SK-N-SH (cell line): ENCODE results near the gene INPP5A. TPM values are rescaled to one million over a fixed set of nuclear protein-coding genes. Genes with fewer than 3 reads are reported as not detected.

Source experiments
- CTCF ChIA-PET: fragments of 300-600, 350-600 bp; formaldehyde crosslinking; extraction: SDS; loops from one replicate; lab custom pipeline; 2021; lab: Yijun Ruan, JAX
- POLR2A ChIA-PET: fragments of 350-600 bp; sonication (Branson Sonifier 250); formaldehyde crosslinking; extraction: SDS; loops from one replicate; lab custom pipeline; 2020; ENCODE audit warnings: antibody characterized with exemption, inconsistent platforms; lab: Yijun Ruan, JAX
- DNase-seq: peaks from one replicate; pipeline ENCODE4 v3.0.0; 2012
- H2AFZ ChIP-seq: fragments of 200-600 bp; sonication (generic); 2 replicates; pipeline ENCODE4 v1.8.1; 2016; ENCODE audit warnings: antibody characterized with exemption, mild to moderate bottlenecking, low read depth
- H3F3A ChIP-seq: fragments of 200-600 bp; sonication (generic); replicated peaks from 2 replicates; pipeline ENCODE3; 2016; ENCODE audit warnings: antibody characterized with exemption, mild to moderate bottlenecking; ENCODE audit not compliant: insufficient read depth
- H3K27ac ChIP-seq, 2 experiments: fragments of 200-500 bp in 1 of 2; fragments of 200-600 bp in 1 of 2; sonication (Bioruptor generic) in 1 of 2; sonication (generic), shearing (Covaris generic) in 1 of 2; 2 replicates each; pipeline versions ENCODE4 v1.5.1 to v1.6.1; 2014 to 2016; ENCODE audit warnings: low read depth in 2 of 2, inconsistent platforms in 1 of 2, low read length in 1 of 2, mild to moderate bottlenecking in 1 of 2, mixed read lengths in 1 of 2
- H3K27me3 ChIP-seq: fragments of 200-600 bp; sonication (generic), shearing (Covaris generic); 2 replicates; pipeline ENCODE4 v1.6.1; 2016; ENCODE audit warnings: mixed run types; ENCODE audit not compliant: insufficient read depth
- H3K36me3 ChIP-seq, 2 experiments: fragments of 200-500 bp in 1 of 2; fragments of 200-600 bp in 1 of 2; sonication (Bioruptor generic) in 1 of 2; sonication (generic) in 1 of 2; replicated peaks in 1 of 2; 2 replicates each; pipeline versions ENCODE3 to v1.5.1; 2014 to 2016; ENCODE audit warnings: low read length in 1 of 2, mild to moderate bottlenecking in 1 of 2; ENCODE audit not compliant: insufficient read depth in 2 of 2, control insufficient read depth in 1 of 2
- H3K4me1 ChIP-seq, 2 experiments: fragments of 200-500 bp in 1 of 2; fragments of 200-600 bp in 1 of 2; sonication (Bioruptor generic) in 1 of 2; sonication (generic), shearing (Covaris generic) in 1 of 2; 2 replicates each; pipeline versions ENCODE4 v1.5.1 to v1.6.1; 2014 to 2016; ENCODE audit warnings: low read depth in 1 of 2, low read length in 1 of 2, mixed run types in 1 of 2; ENCODE audit not compliant: insufficient read depth in 2 of 2, control insufficient read depth in 1 of 2
- H3K4me2 ChIP-seq: fragments of 200-600 bp; sonication (generic), shearing (Covaris generic); 2 replicates; pipeline ENCODE4 v1.6.1; 2017; ENCODE audit warnings: mixed run types
- H3K4me3 ChIP-seq, 2 experiments: fragments of 200-500 bp in 1 of 2; fragments of 200-600 bp in 1 of 2; sonication (Bioruptor generic) in 1 of 2; sonication (generic), shearing (Covaris generic) in 1 of 2; 2 replicates each; pipeline versions ENCODE4 v1.5.1 to v1.8.1; 2014 to 2016; ENCODE audit warnings: low read depth in 2 of 2, inconsistent platforms in 1 of 2, low read length in 1 of 2, mild to moderate bottlenecking in 1 of 2, mixed read lengths in 1 of 2, moderate library complexity in 1 of 2
- H3K79me2 ChIP-seq: fragments of 200-600 bp; sonication (generic); 2 replicates; pipeline ENCODE4 v1.8.1; 2017; ENCODE audit warnings: mild to moderate bottlenecking; ENCODE audit not compliant: insufficient read depth
- H3K9ac ChIP-seq: fragments of 200-600 bp; sonication (generic); 2 replicates; pipeline ENCODE4 v1.6.1; 2017; ENCODE audit warnings: mixed run types
- H3K9me2 ChIP-seq: fragments of 200-600 bp; sonication (generic); 2 replicates; pipeline ENCODE4 v1.6.1; 2017; ENCODE audit warnings: mixed run types
- H3K9me3 ChIP-seq: fragments of 200-600 bp; sonication (generic); 2 replicates; pipeline ENCODE4 v1.6.1; 2017; ENCODE audit warnings: mixed run types, mild to moderate bottlenecking, moderate library complexity
- H4K20me1 ChIP-seq: fragments of 200-600 bp; sonication (generic); 2 replicates; pipeline ENCODE4 v1.6.1; 2017; ENCODE audit warnings: mild to moderate bottlenecking, mixed run types; ENCODE audit not compliant: insufficient read depth
- EP300 ChIP-seq, 2 experiments: IDR thresholded peaks; 2 replicates each; pipeline versions ENCODE4 v1.4.0 to v1.6.1; 2012; ENCODE audit warnings: borderline replicate concordance in 1 of 2, low read depth in 1 of 2, low read length in 1 of 2
- FOSL2 ChIP-seq: IDR thresholded peaks from 2 replicates; pipeline ENCODE4 v1.4.0; 2012; ENCODE audit warnings: low read depth, mild to moderate bottlenecking, moderate library complexity, borderline replicate concordance
- GATA2 ChIP-seq: sonication (generic); formaldehyde crosslinking; IDR thresholded peaks from 2 replicates; pipeline ENCODE4 v1.5.0; 2020; ENCODE audit warnings: mild to moderate bottlenecking, missing genetic modification reagents
- NRF1 ChIP-seq: IDR thresholded peaks from 2 replicates; pipeline ENCODE4 v1.6.1; 2012; ENCODE audit warnings: low read depth, mild to moderate bottlenecking, low read length
- PBX3 ChIP-seq: IDR thresholded peaks from 2 replicates; pipeline ENCODE4; 2012
- REST ChIP-seq: IDR thresholded peaks from 2 replicates; pipeline ENCODE4 v1.6.1; 2012; ENCODE audit warnings: mild to moderate bottlenecking, low read depth, low read length, moderate library complexity
- SMC3 ChIP-seq: IDR thresholded peaks from 2 replicates; pipeline ENCODE4 v1.6.1; 2012; ENCODE audit warnings: low read depth, low read length, improper control_type of control experiment
- TCF12 ChIP-seq: IDR thresholded peaks from 2 replicates; pipeline ENCODE4 v1.4.0; 2012
- TEAD4 ChIP-seq: IDR thresholded peaks from 2 replicates; pipeline ENCODE4 v1.4.0; 2012; ENCODE audit warnings: mild to moderate bottlenecking, borderline replicate concordance; ENCODE audit not compliant: insufficient read depth
- USF2 ChIP-seq: fragments of 150-350 bp; IDR thresholded peaks from 2 replicates; pipeline ENCODE4 v1.6.1; 2017; ENCODE audit warnings: antibody characterized with exemption, low read length, low read depth, borderline replicate concordance
- WGBS: methylation state at CpG from one replicate; pipeline ENCODE4 v1.1.6; 2017; ENCODE audit warnings: low lambda C conversion rate; 5-methylcytosine and 5-hydroxymethylcytosine counted together
- polyA plus RNA-seq, 3 experiments: library from polyadenylated mRNA; depleted of rRNA; stranded (reverse); fragments of >200 nt; gene quantifications; 2 replicates each; pipeline ENCODE4 v1.2.3, GENCODE V29; 2012
- TF ChIP-seq, protein P1 (sequence below): IDR thresholded peaks from 2 replicates; pipeline ENCODE4 v1.4.0; 2012; ENCODE audit warnings: low read depth, borderline replicate concordance
- TF ChIP-seq, protein P2 (sequence below): IDR thresholded peaks from 2 replicates; pipeline ENCODE4 v1.4.0; 2012; ENCODE audit warnings: low read depth

Gene INPP5A
- polyA plus RNA-seq, 1 of the 3 experiments (the other 2 are of a cell fraction) = 12.0 TPM

- Histone ChIP-seq H3F3A (no peaks in the 10 kb centered on the region), H3K9me2 (no peaks in the 10 kb centered on the region), H3K4me1 (peaks cover 0 to 21% of the 10 kb centered on the region in 2 experiments; a peak in 1 of 4 replicates), H3K9ac (no peak overlapping the region), H3K27me3 (no peaks in the 10 kb centered on the region), H3K9me3 (no peaks in the 10 kb centered on the region), H3K36me3 (no peaks in the 10 kb centered on the region), H2AFZ (no peak overlapping the region), H3K4me2 (no peak overlapping the region), H3K27ac (no peak overlapping the region), H4K20me1 (0 out of 2 replicates have a peak, but pooled peaks cover 6% of the 10 kb centered on the region), H3K4me3 (no peak overlapping the region), H3K79me2 (peaks cover 10% of the 10 kb centered on the region)
- no peak for DNase-seq
- 90% methylated on average over 6 of the region's 6 CpGs for WGBS
- CTCF ChIA-PET = no interaction called here
- TF ChIP-seq PBX3 (no peak), TEAD4 (no peak), REST (no peak), GATA2 (no peak), USF2 (no peak), NRF1 (no peak), FOSL2 (no peak), SMC3 (no peak), TCF12 (no peak), EP300 (IDR thresholded peaks at IDR 0.05; ENCODE audit: borderline replicate concordance in 1 of 2, low read depth in 1 of 2, low read length in 1 of 2) (no peak)
- TF ChIP-seq, protein P1, sequence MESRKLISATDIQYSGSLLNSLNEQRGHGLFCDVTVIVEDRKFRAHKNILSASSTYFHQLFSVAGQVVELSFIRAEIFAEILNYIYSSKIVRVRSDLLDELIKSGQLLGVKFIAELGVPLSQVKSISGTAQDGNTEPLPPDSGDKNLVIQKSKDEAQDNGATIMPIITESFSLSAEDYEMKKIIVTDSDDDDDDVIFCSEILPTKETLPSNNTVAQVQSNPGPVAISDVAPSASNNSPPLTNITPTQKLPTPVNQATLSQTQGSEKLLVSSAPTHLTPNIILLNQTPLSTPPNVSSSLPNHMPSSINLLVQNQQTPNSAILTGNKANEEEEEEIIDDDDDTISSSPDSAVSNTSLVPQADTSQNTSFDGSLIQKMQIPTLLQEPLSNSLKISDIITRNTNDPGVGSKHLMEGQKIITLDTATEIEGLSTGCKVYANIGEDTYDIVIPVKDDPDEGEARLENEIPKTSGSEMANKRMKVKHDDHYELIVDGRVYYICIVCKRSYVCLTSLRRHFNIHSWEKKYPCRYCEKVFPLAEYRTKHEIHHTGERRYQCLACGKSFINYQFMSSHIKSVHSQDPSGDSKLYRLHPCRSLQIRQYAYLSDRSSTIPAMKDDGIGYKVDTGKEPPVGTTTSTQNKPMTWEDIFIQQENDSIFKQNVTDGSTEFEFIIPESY = no peak
- TF ChIP-seq, protein P2, sequence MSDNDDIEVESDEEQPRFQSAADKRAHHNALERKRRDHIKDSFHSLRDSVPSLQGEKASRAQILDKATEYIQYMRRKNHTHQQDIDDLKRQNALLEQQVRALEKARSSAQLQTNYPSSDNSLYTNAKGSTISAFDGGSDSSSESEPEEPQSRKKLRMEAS = no peak
- POLR2A ChIA-PET = no interaction called here
Measured at GRCh38 chr10:132602614-132603013, 65.0 kb downstream of the INPP5A start.
